Loucy (cell line): ENCODE measurements around the gene ACTR3C.

Source experiments
- H2AFZ ChIP-seq: fragments of 200-600 bp; sonication (generic); 2 replicates; pipeline ENCODE4 v1.6.0; 2016; ENCODE audit warnings: antibody characterized with exemption, mild to moderate bottlenecking, low read length, moderate library complexity
- H3F3A ChIP-seq: fragments of 200-600 bp; 2 replicates; pipeline ENCODE4 v1.6.0; 2016; ENCODE audit warnings: antibody characterized with exemption, low read depth, mild to moderate bottlenecking
- H3K27me3 ChIP-seq: fragments of 200-600 bp; sonication (generic); 2 replicates; pipeline ENCODE4 v1.6.1; 2014; ENCODE audit warnings: low read length, mild to moderate bottlenecking; ENCODE audit not compliant: insufficient read depth, poor library complexity, severe bottlenecking
- H3K36me3 ChIP-seq: fragments of 200-600 bp; sonication (generic); 2 replicates; pipeline ENCODE4 v1.6.1; 2016; ENCODE audit warnings: low read length; ENCODE audit not compliant: insufficient read depth
- H3K4me1 ChIP-seq: fragments of 200-600 bp; sonication (generic); 2 replicates; pipeline ENCODE4 v1.5.1; 2014; ENCODE audit warnings: low read length, mild to moderate bottlenecking; ENCODE audit not compliant: insufficient read depth, poor library complexity, severe bottlenecking
- H3K4me2 ChIP-seq: fragments of 200-600 bp; sonication (generic); 2 replicates; pipeline ENCODE4 v1.6.0; 2014; ENCODE audit warnings: antibody characterized with exemption, low read length, low read depth, mild to moderate bottlenecking; ENCODE audit not compliant: poor library complexity, severe bottlenecking
- H3K4me3 ChIP-seq: fragments of 200-600 bp; sonication (generic); 2 replicates; pipeline ENCODE4 v1.5.1; 2014; ENCODE audit warnings: low read length, mild to moderate bottlenecking, mixed read lengths; ENCODE audit not compliant: poor library complexity, severe bottlenecking
- H3K79me2 ChIP-seq: fragments of 200-600 bp; sonication (generic); 2 replicates; pipeline ENCODE4 v1.6.1; 2014; ENCODE audit warnings: low read length; ENCODE audit not compliant: insufficient read depth
- H3K9ac ChIP-seq: fragments of 200-600 bp; sonication (generic); 2 replicates; pipeline ENCODE4 v1.6.0; 2014; ENCODE audit warnings: mild to moderate bottlenecking, low read depth, low read length, moderate library complexity; ENCODE audit not compliant: poor library complexity, severe bottlenecking
- H3K9me2 ChIP-seq: fragments of 200-600 bp; sonication (generic); replicated peaks from 2 replicates; pipeline ENCODE4 v1.6.1; 2016; ENCODE audit warnings: low read depth, low read length, mixed read lengths
- H3K9me3 ChIP-seq: fragments of 200-600 bp; sonication (generic); 2 replicates; pipeline ENCODE4 v1.6.1; 2014; ENCODE audit warnings: mild to moderate bottlenecking, antibody characterized with exemption, low read length, low read depth; ENCODE audit not compliant: insufficient read depth
- H4K20me1 ChIP-seq: fragments of 200-600 bp; sonication (generic); 2 replicates; pipeline ENCODE4 v1.6.0; 2014; ENCODE audit warnings: antibody characterized with exemption, low read length, mild to moderate bottlenecking; ENCODE audit not compliant: insufficient read depth, poor library complexity, severe bottlenecking
- EZH2phosphoT487 ChIP-seq: fragments of 200-600 bp; IDR thresholded peaks from 2 replicates; pipeline ENCODE4 v1.6.1; 2018; ENCODE audit warnings: antibody characterized with exemption, mild to moderate bottlenecking, moderate library complexity, borderline replicate concordance
- TF ChIP-seq, protein P1 (sequence below): fragments of 200-600 bp; sonication (generic); conservative IDR thresholded peaks from 2 replicates; pipeline ENCODE4 v1.5.1; 2014; ENCODE audit warnings: mild to moderate bottlenecking, antibody characterized with exemption, low read length

ACTR3C gene

GRCh38 chr7:150368884-150369747 is 45.8 kb upstream of the ACTR3C start:
- Histone ChIP-seq H3K36me3 (peaks cover 17% of the 10 kb centered on the region; the same call in 1 of the 2 replicates), H3F3A (0 out of 2 replicates have a peak, but pooled peaks cover 8% of the 10 kb centered on the region), H2AFZ (no peak overlapping the region), H4K20me1 (peaks cover 49% of the 10 kb centered on the region), H3K4me2 (peak overlapping the region; percentile 89), H3K4me3 (peak overlapping the region; percentile 99), H3K4me1 (peaks cover 45% of the 10 kb centered on the region), H3K79me2 (peaks cover 66% of the 10 kb centered on the region), H3K9me2 (no peaks in the 10 kb centered on the region), H3K9ac (peak overlapping the region; percentile 100), H3K9me3 (no peaks in the 10 kb centered on the region), H3K27me3 (peaks cover 6% of the 10 kb centered on the region)
- TF ChIP-seq, protein P1, sequence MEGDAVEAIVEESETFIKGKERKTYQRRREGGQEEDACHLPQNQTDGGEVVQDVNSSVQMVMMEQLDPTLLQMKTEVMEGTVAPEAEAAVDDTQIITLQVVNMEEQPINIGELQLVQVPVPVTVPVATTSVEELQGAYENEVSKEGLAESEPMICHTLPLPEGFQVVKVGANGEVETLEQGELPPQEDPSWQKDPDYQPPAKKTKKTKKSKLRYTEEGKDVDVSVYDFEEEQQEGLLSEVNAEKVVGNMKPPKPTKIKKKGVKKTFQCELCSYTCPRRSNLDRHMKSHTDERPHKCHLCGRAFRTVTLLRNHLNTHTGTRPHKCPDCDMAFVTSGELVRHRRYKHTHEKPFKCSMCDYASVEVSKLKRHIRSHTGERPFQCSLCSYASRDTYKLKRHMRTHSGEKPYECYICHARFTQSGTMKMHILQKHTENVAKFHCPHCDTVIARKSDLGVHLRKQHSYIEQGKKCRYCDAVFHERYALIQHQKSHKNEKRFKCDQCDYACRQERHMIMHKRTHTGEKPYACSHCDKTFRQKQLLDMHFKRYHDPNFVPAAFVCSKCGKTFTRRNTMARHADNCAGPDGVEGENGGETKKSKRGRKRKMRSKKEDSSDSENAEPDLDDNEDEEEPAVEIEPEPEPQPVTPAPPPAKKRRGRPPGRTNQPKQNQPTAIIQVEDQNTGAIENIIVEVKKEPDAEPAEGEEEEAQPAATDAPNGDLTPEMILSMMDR: no peak
- TF ChIP-seq EZH2phosphoT487: no peak

DNA sequence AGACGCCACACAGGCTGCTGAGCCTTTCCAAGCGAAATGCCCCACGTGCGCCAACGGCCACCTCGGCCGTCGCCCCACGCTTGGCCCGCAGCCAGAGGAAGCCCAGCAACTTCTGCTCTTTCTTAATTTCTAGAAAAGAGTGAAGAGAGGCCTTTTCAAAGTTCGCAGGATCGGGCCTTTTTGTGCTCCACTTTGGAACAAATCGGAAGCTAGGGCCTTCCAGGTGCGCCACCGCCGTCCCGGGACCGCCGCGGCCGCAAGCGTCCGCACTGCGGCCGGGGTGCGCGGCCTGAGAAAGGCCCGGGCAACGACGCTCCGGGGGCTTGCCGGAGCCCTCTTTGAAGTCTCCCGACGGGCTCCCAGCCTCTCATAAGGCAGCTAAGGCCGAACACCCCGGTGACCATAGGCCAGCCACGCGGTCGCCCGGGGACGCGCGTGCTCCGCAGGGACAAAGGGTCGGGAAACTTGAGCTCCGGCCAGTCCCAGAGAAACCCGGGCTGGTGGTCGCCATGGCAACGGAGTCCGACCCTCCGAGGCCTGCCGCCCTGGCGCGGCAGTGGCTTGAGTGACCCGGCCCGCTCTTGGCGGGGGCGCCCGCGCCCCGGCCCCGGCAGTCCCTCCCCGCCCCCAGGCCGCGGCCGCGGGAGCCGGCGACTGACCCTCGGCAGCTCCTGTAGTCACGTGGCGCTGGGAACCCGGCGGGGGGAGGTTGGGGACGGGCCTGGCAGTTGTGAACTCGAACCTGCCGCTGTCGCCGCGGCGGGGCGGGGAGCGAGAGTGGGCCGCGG is 44.9 kb upstream of the ACTR3C start, which contains the start of gene REPIN1:
TSS of gene REPIN1 (plus strand) at position 727 of the 788 bp plus-strand sequence. CDS start 890 bp downstream, outside the sequence.
- H2AFZ ChIP-seq: peak within 1 kb of the TSS; percentile 9; the same call in 1 of the 2 replicates
- peak within 1 kb of the TSS; percentile 89 for H3K4me2 ChIP-seq
- peaks cover 9% of the 10 kb centered on the region; the same call in 1 of the 2 replicates for H3K36me3 ChIP-seq
- H3F3A ChIP-seq: 0 out of 2 replicates have a peak, but pooled peaks cover 8% of the 10 kb centered on the region
- H3K4me1 ChIP-seq: peaks cover 53% of the 10 kb centered on the region
- H3K9ac ChIP-seq: peak within 1 kb of the TSS; percentile 100
- no peak for TF ChIP-seq EZH2phosphoT487
- TF ChIP-seq, protein P1: no peak
- peaks cover 41% of the 10 kb centered on the region for H4K20me1 ChIP-seq
- H3K79me2 ChIP-seq: peaks cover 57% of the 10 kb centered on the region
- H3K27me3 ChIP-seq: peaks cover 6% of the 10 kb centered on the region
- H3K4me3 ChIP-seq: peak within 1 kb of the TSS; percentile 99
- no peaks in the 10 kb centered on the region for H3K9me2 ChIP-seq
- no peaks in the 10 kb centered on the region for H3K9me3 ChIP-seq

DNA sequence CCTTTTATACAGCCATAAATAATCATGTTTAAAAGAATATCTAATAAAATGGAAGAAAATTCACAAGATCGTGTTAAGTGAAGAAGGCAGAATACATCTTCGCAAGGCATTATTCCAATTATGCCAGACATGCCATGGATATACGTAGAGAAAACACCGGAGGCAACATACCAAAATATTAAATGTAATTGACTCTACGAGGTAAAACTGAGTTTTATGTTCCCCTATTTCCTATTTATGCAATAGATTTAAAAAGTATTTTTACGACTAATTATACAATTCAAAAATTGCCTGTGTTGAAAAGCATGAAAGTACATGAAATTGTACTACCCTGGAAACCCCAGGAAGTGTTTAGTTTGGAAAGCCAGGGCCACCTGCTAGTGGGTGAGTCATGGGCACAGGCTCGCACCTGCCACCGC is 44.3 kb upstream of the ACTR3C start:
- H3K4me3 ChIP-seq: peak overlapping the region; percentile 99
- H3K79me2 ChIP-seq: peaks cover 51% of the 10 kb centered on the region
- peak overlapping the region; percentile 89 for H3K4me2 ChIP-seq
- H2AFZ ChIP-seq: peak overlapping the region; percentile 9; the same call in 1 of the 2 replicates
- peaks cover 6% of the 10 kb centered on the region for H3K27me3 ChIP-seq
- H3F3A ChIP-seq: 0 out of 2 replicates have a peak, but pooled peaks cover 8% of the 10 kb centered on the region
- H3K4me1 ChIP-seq: peaks cover 57% of the 10 kb centered on the region
- peaks cover 35% of the 10 kb centered on the region for H4K20me1 ChIP-seq
- peaks cover 3% of the 10 kb centered on the region; the same call in 1 of the 2 replicates for H3K36me3 ChIP-seq
- no peaks in the 10 kb centered on the region for H3K9me3 ChIP-seq
- TF ChIP-seq, protein P1: no peak
- TF ChIP-seq EZH2phosphoT487: no peak
- peak overlapping the region; percentile 100 for H3K9ac ChIP-seq
- no peaks in the 10 kb centered on the region for H3K9me2 ChIP-seq
